Lower leg skin (tissue), 3 donors: Measurements from ENCODE around the gene DGKQ.

Experiments
- CTCF ChIP-seq, 3 donors: fragments of 450-650 bp; IDR thresholded peaks; one replicate each; pipeline ENCODE4 v1.5.1; 2016; ENCODE audit warnings: antibody characterized with exemption in 3 of 3, mild to moderate bottlenecking in 3 of 3, moderate library complexity in 2 of 3
- POLR2A ChIP-seq, 2 donors: fragments of 450-650 bp; IDR thresholded peaks; one replicate each; pipeline ENCODE4 v1.6.1; 2016 to 2017; ENCODE audit warnings: antibody characterized with exemption in 2 of 2, mild to moderate bottlenecking in 1 of 2, moderate library complexity in 1 of 2

GRCh38 chr4:1000686-1001260 is 27.4 kb upstream of the DGKQ start:
- TF ChIP-seq CTCF (IDR thresholded peaks at IDR 0.05), result no peak
- no peak for TF ChIP-seq POLR2A (IDR thresholded peaks at IDR 0.05)
